Endothelial cell (in vitro differentiated cells): ENCODE measurements around the gene COASY. TPM values are rescaled to one million over a fixed set of nuclear protein-coding genes. Genes with fewer than 3 reads are reported as not detected.

Experiments
- DNase-seq: peaks from one replicate; pipeline ENCODE4 v3.0.0; 2021; ENCODE audit warnings: low spot score
- H3K27ac Mint-ChIP-seq: one replicate; pipeline ENCODE4 v1.8.0; 2021; ENCODE audit warnings: mixed read lengths, inconsistent platforms; ENCODE audit not compliant: unreplicated experiment
- H3K27me3 Mint-ChIP-seq: one replicate; pipeline ENCODE4 v1.8.0; 2021; ENCODE audit warnings: mild to moderate bottlenecking, moderate library complexity, mixed read lengths, inconsistent platforms; ENCODE audit not compliant: unreplicated experiment
- H3K36me3 Mint-ChIP-seq: one replicate; pipeline ENCODE4 v1.8.0; 2021; ENCODE audit warnings: mild to moderate bottlenecking, low read depth, mixed read lengths, inconsistent platforms; ENCODE audit not compliant: unreplicated experiment
- H3K4me1 Mint-ChIP-seq: one replicate; pipeline ENCODE4 v1.8.0; 2021; ENCODE audit warnings: mild to moderate bottlenecking, mixed read lengths, inconsistent platforms; ENCODE audit not compliant: unreplicated experiment
- H3K4me3 Mint-ChIP-seq: one replicate; pipeline ENCODE4 v1.8.0; 2021; ENCODE audit warnings: mild to moderate bottlenecking, mixed read lengths, inconsistent platforms; ENCODE audit not compliant: unreplicated experiment
- H3K9me3 Mint-ChIP-seq: one replicate; pipeline ENCODE4 v1.8.0; 2021; ENCODE audit warnings: mixed read lengths, inconsistent platforms; ENCODE audit not compliant: unreplicated experiment
- CTCF ChIP-seq: fragments of 200-600 bp; sonication (generic); IDR thresholded peaks from one replicate; pipeline ENCODE4 v1.5.0; 2021; ENCODE audit warnings: antibody characterized with exemption; ENCODE audit not compliant: unreplicated experiment
- microRNA-seq: library from miRNA; unstranded; fragments of <30 nt; microRNA quantifications from one replicate; pipeline ENCODE4, GENCODE V29; 2020; ENCODE audit not compliant: unreplicated experiment
- total RNA-seq: library from RNA; stranded (reverse); fragmentation: NEBNext Ultra II Directional; extraction: Animal tissue kit (Norgen Biotek cat#: 25700); gene quantifications from one replicate; pipeline ENCODE4 v1.2.1, GENCODE V29; 2021; ENCODE audit not compliant: unreplicated experiment

The COASY gene
- total RNA-seq, 1 donor from 2014 or later = 66.3 TPM

GRCh38 chr17:42613699-42614295 is 51.8 kb downstream of the COASY start:
- H3K4me3 Mint-ChIP-seq = peak overlapping the region; percentile 73
- H3K9me3 Mint-ChIP-seq = no peaks in the 10 kb centered on the region
- no peak for TF ChIP-seq CTCF
- no peaks in the 10 kb centered on the region for H3K27me3 Mint-ChIP-seq
- peaks cover 3% of the 10 kb centered on the region for H3K4me1 Mint-ChIP-seq
- no peak for DNase-seq
- H3K36me3 Mint-ChIP-seq = peaks cover 25% of the 10 kb centered on the region
- H3K27ac Mint-ChIP-seq = peak overlapping the region; percentile 72

Small RNA genes lying within 50 kb of the gene (microRNA-seq; reads per million reads assigned to microRNA genes)
- gene MIR5010 = 37.4 reads per million, percentile 73 among the genes with 10 or more reads in this experiment

Other genes with a start within 250 kb of the COASY start
- 160 TPM for gene STAT3, start 173.7 kb upstream of the COASY start, total RNA-seq
- 334 TPM for gene CAVIN1, start 138.9 kb upstream of the COASY start, total RNA-seq
- gene ATP6V0A1, start 103.3 kb upstream of the COASY start, total RNA-seq = 103 TPM
- 24.2 TPM for gene NAGLU, start 25.9 kb upstream of the COASY start, total RNA-seq
- gene HSD17B1, start 9.2 kb upstream of the COASY start, total RNA-seq = 0.64 TPM
- 45.9 TPM for gene MLX, start 5.0 kb downstream of the COASY start, total RNA-seq
- 8.0 TPM for gene PSMC3IP, start 15.6 kb downstream of the COASY start, total RNA-seq
- gene RETREG3, start 47.2 kb downstream of the COASY start, total RNA-seq = 92.1 TPM
- gene TUBG1, start 47.5 kb downstream of the COASY start, total RNA-seq = 54.5 TPM
- gene TUBG2, start 97.1 kb downstream of the COASY start, total RNA-seq = 19.7 TPM
- gene PLEKHH3, start 114.8 kb downstream of the COASY start, total RNA-seq = 25.2 TPM
- gene CCR10, start 119.7 kb downstream of the COASY start, total RNA-seq = 1.2 TPM
- 8.9 TPM for gene CNTNAP1, start 120.4 kb downstream of the COASY start, total RNA-seq
- 31.7 TPM for gene EZH1, start 182.9 kb downstream of the COASY start, total RNA-seq
- gene RAMP2, start 199.1 kb downstream of the COASY start, total RNA-seq = 630 TPM
- gene VPS25, start 211.3 kb downstream of the COASY start, total RNA-seq = 39.4 TPM
- gene WNK4, start 218.5 kb downstream of the COASY start, total RNA-seq = 8.9 TPM
- gene COA3, start 236.6 kb downstream of the COASY start, total RNA-seq = 60.3 TPM
- 0.59 TPM for gene CNTD1, start 236.7 kb downstream of the COASY start, total RNA-seq